COLO668 (cell line): ENCODE results near the gene TNS1.

ENCODE experiments used
- DNase-seq: peaks from one replicate; lab custom pipeline; 2025; ENCODE audit not compliant: unreplicated experiment; lab: John Stamatoyannopoulos, UW

TNS1 gene

GRCh38 chr2:217837530-217837929 is 165.3 kb downstream of the TNS1 start:
- no peak for DNase-seq

- no peak for DNase-seq
Measured at GRCh38 chr2:217836901-217837491, 165.8 kb downstream of the TNS1 start.

- DNase-seq: no peak
Measured at GRCh38 chr2:217835931-217836891, 166.6 kb downstream of the TNS1 start.

GRCh38 chr2:217834744-217835513 is 167.9 kb downstream of the TNS1 start:
- DNase-seq: no peak

- DNase-seq: no peak
Measured at GRCh38 chr2:217834057-217834620, 168.7 kb downstream of the TNS1 start.

GRCh38 chr2:217833439-217833838 is 169.4 kb downstream of the TNS1 start:
- DNase-seq: no peak

- DNase-seq: no peak
Measured at GRCh38 chr2:217832987-217833386, 169.8 kb downstream of the TNS1 start.

GRCh38 chr2:217832115-217832514 is 170.7 kb downstream of the TNS1 start:
- DNase-seq: no peak

- no peak for DNase-seq
Measured at GRCh38 chr2:217831306-217831705, 171.5 kb downstream of the TNS1 start.

- no peak for DNase-seq
Measured at GRCh38 chr2:217830807-217831206, 172.0 kb downstream of the TNS1 start.

GRCh38 chr2:217830061-217830460 is 172.7 kb downstream of the TNS1 start:
- no peak for DNase-seq

- no peak for DNase-seq
Measured at GRCh38 chr2:217829420-217829819, 173.4 kb downstream of the TNS1 start.

GRCh38 chr2:217828336-217828735 is 174.5 kb downstream of the TNS1 start:
- DNase-seq: no peak

- DNase-seq: no peak
Measured at GRCh38 chr2:217827430-217828201, 175.2 kb downstream of the TNS1 start.

GRCh38 chr2:217826991-217827390 is 175.8 kb downstream of the TNS1 start:
- DNase-seq: no peak

- DNase-seq: no peak
Measured at GRCh38 chr2:217826520-217826919, 176.3 kb downstream of the TNS1 start.

GRCh38 chr2:217825469-217826235 is 177.1 kb downstream of the TNS1 start:
- DNase-seq: no peak

GRCh38 chr2:217824223-217824622 is 178.6 kb downstream of the TNS1 start:
- no peak for DNase-seq

- no peak for DNase-seq
Measured at GRCh38 chr2:217823626-217824025, 179.2 kb downstream of the TNS1 start.
